RPMI8226 (cell line): ENCODE data around the gene HSP90AA1.

Experiments used
- DNase-seq: peaks from one replicate; pipeline ENCODE4 v3.0.0-alpha.2; 2015

HSP90AA1 gene

DNA sequence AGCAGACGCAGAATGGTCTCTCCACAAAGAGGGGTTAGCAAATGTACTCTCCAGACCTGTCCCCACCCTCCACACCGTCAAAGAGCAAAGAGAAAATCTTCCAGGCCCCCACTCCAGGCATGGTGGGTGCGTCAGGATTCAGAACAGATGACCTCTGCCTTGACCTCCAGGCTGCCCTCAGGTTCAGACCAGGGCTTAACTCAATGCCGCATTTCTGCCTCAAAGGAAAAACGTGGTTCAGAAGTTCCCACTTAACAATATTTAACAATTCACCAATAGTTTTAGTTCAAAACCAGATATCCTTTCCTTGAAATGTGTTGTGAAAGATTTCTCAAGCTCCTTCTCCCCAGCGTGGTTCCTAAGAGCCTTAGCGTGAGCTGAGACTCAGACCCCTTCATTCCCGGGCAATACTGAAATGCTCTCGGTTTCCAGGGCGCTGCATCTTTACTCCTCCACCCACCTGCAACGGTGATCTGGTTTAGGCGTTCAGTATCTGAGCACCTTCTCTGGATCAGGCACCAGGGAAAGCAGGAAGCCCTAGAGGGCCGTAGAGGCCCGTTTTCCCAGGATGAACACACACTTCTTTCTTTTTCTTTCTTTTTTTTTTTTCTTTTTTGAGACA, 22.9 kb downstream of the HSP90AA1 start:
- no peak for DNase-seq

DNA sequence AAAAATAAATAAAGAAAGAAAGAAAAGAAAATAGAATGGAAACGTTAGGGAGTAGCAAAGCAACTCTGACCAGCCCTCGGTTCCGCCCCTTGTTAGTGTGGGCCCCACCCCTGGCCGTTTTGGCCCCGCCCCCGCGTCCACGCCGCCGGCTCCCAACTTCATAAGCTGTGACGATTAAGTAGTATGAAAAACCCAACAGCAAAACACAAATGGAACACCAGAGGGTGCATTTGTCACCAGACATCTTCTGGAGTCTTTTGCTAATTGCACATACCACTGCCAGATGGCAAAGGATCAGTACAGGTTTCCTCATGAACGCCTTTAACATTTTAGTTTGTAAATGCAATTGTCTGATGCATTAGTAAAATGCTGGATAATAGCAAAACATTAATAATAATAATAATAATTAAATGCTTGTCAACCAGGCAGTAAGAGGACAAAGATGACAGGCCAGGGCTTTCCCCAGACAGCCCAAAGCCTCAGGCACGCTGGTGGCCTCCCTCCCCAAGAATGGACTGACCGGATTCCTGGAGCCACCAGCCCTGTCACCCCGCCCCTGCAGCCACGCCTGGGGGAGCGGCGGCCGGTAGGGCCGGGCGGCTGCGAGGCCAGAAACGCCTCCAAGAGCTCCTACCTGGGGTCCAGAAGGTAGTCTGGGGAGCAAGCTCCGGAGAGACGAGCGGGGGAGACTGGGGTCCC, 23.6 kb downstream of the HSP90AA1 start:
- peak; percentile 86 for DNase-seq

DNA sequence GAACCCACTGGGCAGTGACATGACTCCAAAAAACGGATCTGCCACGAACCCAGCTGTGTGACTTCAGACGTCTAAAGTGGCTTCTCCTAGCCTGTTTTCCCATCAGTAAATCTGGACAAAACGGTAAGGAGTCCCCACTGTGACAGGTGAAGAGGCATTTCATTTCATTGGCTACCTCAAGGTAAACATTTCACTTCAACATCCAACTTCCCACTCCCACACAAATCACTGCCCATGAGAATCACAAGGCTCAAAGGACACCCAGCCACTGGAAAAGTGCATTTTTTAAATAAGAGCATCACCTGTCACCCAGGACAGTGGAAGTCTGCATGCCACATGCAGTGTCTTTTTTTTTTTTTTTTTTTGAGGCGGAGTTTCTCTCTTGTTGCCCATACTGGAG, 27.9 kb downstream of the HSP90AA1 start:
- DNase-seq: no peak

DNA sequence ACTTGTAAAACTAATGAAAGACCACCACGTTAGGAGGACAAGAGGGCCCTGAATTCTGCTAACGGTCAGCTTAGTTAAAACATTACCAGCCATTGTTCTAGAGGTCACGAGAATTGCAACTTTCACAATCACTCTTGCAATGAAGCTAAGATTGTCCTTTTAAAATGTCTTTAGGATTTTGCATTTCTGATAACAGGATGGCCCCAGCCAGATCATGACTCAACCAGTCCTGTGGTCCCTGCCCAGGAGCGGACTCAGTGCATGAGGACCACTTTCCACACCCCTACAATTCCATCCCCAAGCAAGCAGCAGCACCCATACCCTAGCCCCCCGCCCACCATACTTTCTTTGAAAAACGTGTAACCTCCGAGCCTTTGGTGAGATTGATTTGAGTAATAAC, 28.7 kb downstream of the HSP90AA1 start:
- DNase-seq: no peak

DNA sequence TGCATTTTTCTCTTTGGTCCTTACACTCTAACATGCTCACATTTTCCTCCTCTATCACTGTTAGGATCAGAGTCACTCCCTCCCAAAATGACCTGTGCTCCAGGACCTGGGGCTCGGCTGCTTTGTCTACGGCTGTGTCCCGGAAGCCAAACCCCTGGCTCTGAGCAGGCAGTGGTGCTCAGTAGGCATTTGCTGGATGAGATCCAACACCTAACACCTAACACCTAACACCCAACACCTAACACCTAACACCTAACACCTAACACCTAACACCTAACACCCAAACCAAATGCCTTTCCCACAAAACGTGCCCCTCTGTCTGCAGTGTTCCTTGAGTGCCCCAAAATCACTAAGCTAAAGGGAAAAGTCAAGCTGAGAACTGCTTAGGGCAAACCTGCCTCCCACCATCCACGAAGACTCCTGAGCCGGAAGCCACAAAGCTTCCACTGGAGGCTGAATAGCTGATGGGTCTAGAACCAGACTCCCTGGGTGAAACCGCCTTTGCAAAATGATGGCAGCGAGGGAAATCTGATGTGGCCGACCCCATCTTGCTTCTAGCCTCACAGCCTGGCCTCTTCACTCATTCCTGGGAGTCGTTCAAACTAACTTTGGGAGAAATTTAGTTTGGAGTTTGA, 29.2 kb downstream of the HSP90AA1 start:
- no peak for DNase-seq

DNA sequence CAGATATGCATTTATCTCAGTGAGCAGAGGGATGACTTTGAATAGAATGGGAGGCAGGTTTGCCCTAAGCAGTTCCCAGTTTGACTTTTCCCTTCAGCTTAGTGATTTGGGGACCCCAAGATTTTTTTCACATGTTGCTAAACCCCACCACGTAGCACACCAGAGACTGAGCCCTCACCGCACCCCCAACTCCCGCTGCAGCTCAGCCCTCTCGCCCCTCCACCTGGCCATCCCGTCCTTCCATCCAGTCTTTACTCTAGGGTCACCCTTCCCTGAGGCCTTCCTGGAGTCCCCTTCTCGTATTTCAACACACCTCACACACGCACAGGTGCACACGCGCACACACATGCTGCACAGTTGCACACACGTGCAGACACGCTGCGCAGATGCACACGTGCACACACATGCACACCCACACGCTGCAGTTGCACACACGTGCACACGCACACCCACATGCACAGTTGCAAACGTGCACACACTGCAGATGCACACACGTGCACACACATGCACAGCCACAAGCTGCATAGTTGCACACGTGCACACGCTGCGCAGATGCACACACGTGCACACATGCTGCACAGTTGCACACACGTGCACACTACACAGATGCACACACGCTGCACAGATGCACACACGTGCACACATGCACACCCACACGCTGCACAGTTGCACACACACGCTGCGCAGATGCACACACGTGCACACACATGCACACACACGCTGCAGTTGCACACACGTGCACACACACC, 30.0 kb downstream of the HSP90AA1 start:
- DNase-seq: no peak

DNA sequence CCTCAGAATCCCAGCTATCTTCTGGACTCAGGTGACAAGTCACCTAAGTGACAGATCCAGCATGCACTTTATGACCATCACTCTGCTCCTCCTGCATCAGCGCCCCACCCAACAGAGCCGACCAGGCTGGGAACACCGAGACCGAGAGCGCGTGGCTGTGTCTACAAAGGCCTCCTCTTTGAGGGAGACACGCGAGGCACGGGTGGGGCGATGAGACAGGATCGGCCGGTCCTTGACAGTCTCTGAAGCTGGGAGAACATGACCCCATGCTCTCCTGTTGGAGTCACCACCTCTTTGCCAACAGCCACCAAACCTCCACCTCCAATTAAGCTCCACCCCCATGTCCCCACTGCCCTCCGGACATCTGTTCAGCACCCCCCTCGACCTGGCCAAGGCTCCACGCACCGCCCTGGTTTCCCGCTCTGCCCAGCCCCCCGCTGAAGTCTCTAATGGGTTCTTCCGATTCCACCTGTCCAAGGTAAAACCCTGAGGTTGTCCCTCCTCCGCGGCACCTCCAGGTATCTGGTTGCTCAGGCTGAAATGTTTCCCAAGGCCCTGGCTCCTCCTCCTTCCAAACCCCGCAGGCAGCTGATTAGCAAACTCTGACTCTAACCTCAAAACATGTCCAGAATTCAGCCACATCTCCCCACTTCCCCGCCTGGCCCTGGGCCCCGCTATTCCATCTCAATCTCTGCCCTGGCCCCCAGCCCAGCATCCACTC, 31.5 kb downstream of the HSP90AA1 start:
- DNase-seq: no peak

DNA sequence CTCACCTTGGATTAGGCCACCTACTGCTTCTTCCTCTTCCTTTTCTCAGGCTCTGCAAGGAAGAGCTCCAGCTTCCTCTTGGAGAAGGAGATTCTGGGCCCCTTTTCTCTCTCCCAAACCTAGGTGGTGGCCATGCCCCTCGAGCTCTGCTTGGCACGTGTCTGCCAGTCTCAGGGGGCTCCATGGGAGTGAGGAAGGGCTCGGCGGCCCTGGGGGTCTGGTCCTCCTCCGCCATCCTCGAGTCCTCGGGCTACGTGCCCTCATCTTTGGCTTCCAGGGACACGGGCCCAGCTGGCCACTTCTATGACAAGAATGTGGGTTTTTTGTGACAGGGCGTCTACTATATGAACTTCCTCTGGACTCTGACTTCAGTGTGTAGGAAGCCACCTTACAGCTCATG, 34.3 kb downstream of the HSP90AA1 start:
- no peak for DNase-seq

DNA sequence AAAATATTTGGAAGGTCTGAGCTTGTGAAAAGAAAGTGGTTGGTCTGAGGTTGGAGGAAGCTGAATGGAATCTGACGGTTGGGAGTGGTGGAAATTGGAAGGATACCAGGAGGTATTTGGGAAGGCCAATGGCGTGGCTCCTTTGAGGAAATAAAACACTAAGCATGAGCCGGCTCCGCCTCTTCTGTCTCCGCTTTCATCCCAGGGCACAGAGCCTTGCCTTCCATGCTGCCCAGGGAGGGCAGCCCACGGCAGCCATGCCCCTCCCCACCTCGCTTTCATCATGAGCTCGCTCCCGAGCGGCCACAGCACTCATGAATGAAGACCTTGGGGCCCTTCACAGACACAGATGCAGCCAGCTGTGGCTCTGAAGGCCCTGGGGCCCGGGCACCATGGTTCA, 36.2 kb downstream of the HSP90AA1 start:
- DNase-seq: no peak

DNA sequence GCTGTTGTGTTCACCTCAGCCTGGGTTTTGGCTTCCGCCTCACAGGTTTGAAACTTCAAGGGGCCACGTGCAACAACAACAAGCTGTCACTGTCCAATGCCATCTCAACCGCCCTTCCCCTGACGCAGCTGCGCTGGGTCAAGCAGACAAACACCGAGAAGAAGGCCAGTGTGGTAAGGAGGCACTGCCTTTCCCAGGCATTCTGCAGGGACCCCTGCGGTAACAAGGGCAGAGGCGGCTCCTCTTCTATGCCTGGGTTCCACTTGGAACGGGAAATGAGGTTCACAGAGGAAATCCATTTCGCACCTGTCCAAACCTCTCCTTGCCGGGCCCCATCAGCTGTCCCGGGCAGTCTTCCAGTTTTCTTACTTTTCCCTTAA, 36.8 kb downstream of the HSP90AA1 start:
- no peak for DNase-seq

DNA sequence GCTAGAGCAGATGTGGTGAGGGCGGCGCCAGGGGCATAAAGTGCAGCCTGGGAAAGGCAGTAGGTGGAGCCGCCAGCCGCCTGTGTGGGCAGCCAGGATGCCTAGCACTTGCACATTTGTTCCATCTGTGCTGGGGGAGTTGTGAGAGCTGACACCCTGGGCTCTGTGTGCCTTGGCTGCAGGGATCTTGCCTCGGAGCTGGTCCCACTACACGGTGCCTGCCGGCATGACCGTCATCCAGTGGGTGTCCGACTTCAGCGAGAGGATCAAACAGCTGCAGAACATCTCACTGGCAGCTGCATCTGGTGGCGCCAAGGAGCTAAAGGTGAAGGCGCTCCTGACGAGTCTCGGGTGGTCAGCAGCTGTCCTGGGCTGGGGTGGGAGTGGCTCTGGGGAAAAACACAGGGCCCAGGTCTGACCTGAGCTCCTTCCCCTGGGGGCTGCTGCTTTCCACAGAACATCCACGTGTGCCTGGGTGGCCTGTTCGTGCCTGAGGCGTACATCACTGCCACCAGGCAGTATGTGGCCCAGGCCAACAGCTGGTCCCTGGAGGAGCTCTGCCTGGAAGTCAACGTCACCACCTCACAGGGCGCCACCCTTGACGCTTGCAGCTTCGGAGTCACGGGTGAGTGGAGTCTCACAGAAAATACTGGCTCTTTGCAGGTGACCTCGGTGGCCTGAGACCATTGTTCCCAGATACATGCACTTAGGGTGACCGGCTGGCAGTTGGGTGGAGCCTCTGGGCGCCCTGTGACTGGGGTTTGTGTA, 37.4 kb downstream of the HSP90AA1 start:
- DNase-seq: no peak

DNA sequence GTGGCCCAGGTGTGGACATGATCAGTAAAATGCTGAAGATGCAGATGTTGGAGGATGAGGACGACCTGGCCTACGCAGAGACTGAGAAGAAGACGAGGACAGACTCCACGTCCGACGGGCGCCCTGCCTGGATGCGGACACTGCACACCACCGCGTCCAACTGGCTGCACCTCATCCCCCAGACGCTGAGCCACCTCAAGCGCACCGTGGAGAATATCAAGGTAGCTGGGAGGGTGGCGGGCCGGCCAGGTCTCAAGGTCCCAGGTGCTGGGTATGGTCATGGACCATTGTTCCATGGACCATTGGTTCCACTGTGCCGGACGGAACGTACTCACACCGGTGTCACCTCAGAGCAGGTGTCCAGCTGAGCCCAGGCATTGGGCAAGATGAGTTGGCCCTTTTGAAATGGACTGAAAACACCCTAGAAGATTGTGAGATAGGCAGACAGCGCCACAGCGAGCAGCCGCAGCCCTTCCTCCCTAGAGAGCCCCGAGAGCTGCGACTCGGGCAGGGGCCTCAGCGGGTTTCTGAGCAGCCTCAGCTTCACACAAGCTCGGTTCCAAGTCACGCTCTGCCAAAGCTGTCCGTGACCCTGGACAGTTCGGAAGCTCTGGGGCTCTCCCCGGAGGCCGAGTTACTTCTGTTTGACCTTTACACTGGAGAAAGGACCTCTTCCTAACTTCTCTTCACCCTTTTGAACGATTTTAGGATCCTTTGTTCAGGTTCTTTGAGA, 38.9 kb downstream of the HSP90AA1 start:
- no peak for DNase-seq

DNA sequence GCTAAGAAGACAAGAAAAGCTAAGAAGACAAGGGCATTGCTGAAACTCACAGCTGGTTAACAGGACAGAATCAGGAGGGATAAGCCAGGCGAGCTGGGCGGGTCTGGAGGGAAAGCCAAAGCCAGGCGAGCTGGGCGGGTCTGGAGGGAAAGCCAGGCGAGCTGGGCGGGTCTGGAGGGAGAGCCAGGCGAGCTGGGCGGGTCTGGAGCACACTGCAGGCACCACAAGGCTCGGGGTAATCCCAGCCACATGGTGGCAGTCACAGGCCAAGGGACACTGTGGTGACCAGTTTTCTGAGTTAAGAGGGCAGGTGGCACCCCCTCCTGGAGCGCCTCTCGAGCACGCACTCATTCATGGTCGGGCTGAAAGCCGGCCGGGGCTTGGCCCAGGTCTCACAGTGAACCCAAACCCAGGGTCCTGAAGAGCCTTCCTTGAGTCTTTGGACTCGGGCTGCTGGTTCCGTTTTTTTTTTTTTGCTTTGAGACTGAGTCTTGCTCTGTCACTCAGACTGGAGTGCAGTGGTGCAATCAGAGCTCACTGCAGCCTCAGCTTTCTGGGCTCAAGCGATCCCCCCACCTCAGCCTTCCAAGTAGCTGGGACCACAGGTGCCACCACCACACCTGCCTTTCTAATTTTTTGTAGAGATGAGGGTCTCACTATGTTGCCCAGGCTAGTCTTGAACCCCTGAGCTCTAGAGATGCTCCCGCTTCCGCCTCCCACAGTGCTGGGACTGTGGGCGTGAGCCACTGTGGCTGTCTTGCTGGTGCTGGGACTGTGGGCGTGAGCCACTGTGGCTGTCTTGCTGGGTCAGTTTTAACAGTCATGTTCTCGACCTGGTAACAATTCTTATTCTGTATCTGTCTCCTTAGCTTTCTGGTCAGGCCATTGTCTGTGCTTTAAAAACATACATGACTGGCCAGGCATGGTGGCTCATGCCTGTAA, 40.2 kb downstream of the HSP90AA1 start:
- peak; percentile 15 for DNase-seq

DNA sequence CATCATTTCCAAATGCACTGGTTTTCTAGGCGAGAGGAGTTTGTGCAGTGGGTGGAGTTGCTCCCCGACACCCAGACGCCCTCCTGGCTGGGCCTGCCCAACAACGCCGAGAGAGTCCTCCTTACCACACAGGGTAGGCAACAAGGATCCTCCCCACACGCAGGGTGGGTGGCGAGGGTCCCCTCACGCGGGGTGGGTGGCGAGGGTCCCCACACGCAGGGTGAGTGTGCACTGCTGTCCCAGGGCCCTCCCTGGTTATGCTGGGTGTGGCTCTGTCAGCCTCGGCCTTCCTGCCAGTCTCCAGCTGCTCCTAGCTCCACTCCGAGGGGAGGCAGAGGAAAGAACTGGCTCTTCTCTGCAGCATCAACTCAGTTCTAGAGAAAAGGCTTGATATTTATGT, 42.3 kb downstream of the HSP90AA1 start:
- DNase-seq: no peak

DNA sequence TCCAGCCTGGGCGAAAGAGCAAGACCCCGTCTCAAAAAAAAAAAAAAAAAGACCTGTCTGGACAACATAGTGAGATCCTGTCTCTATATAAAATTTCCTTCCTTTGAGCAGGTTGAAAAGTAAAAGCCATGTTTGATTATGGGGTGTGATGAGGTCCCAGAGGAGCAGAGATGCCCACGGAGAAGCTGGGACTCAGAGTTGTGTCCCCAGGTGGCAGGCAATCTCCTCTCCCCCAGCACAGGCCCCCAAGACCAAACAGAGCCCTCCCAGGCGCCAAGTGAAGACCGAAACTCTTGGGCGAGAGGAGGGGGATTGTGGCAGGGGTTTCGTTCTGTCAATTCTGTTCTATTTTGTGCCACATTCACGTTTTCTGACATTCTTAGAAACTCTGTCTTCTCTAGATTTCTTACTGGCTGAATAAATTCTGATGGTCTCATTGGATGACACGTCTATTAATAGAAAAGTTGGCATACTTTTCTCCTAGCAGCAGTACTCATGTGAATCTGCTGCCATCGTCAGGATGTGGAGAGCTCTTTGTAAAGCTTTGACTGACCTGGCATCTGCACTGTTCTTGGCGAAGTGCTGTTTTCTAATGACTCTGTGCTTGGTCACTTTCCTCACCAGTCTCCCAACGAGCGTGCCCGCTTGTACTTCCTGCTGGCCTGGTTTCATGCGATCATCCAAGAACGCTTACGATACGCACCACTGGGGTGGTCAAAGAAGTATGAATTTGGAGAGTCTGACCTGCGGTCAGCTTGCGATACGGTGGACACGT, 43.4 kb downstream of the HSP90AA1 start:
- DNase-seq: no peak

DNA sequence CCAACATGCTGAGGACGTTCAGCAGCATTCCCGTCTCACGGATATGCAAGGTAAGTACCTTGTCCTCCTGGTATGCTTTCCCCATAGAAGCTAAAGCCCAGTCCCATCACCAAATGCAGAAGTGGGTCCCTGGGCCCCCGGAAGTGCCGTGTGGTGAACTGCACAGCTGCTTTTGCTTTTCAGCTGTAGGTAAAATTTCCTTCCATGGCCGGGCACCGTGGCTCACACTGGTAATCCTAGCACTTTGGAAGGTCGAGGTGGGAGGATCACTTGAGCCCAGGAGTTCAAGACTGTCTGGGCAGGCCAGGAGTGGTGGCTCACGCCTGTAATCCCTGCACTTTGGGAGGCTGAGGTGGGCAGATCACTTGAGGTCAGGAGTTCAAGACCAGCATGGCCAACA, 44.1 kb downstream of the HSP90AA1 start:
- DNase-seq: no peak

DNA sequence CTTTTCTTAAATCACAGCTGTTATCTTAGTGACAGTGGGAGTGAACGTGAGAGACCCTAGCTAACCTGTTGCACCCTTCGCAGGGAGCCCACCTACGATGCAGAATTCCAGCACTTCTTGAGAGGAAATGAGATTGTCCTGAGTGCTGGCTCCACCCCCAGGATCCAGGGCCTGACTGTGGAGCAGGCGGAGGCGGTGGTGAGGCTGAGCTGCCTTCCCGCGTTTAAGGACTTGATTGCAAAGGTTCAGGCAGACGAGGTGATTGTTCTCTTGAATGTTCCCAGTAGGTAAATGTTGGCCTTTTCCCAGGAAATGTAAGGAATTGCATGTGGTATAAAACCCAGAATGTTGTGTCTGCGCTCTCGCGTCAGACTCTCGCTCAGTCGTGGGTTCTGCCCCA, 46.7 kb downstream of the HSP90AA1 start:
- no peak for DNase-seq

DNA sequence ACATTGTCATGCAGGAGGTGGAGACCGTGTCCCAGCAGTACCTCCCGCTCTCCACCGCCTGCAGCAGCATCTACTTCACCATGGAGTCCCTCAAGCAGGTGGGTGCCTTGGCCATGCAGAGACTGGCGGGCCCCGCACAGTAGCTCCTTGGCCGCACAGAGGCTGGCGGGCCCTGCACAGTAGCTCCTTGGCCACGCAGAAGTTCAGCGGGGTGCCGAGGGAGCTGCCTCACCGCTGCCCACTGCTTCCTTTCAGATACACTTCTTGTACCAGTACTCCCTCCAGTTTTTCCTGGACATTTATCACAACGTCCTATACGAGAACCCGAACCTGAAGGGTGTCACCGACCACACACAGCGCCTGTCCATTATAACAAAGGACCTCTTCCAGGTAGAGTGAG, 47.7 kb downstream of the HSP90AA1 start:
- no peak for DNase-seq

DNA sequence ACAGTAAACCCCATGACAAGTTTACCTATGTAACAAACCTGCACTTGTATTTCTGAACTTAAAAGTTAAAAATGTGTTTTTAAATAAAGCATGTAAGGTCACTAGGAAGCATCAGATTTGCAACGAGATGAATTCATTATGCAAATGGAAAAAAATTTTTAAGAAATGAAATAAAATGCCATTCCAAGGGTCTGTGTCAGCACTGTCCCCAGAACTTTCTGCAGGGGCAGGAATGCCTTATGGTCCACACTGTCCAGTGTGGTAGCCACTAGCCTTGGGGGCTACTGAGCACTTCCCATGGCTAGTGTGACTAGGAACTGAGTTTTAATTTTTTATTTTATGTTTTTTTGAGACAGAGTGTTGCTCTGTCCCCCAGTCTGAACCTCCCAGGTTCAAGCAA, 49.2 kb downstream of the HSP90AA1 start:
- DNase-seq: no peak

DNA sequence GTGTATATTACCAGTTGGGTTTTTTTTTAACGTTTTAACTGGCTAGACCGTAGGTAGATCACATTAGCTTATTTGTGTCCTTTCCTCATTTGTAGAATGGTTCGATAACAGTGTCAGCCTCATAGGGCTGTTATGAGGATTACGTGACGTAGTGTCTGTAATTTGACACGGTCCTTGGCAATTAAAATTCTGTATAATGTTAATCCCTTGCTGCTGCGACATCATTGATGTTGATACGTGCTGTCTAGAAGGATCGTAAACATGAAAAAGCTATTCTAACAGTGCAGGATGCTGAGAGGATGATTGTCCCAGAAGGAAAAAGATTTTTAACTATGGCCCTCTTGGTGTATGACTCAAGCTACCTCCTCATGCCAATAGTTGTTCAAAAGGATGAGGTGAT, 50.9 kb downstream of the HSP90AA1 start:
- no peak for DNase-seq
